MM.1S (cell line): Measurements from ENCODE around the gene ORAI3.

Source experiments
- CTCF ChIP-seq: fragments of 300-600 bp; sonication (generic); IDR thresholded peaks from 2 replicates; pipeline ENCODE4 v1.5.1; 2016; ENCODE audit warnings: antibody characterized with exemption, low read length, mixed read lengths
- EZH2 ChIP-seq: fragments of 300-600 bp; sonication (generic); optimal IDR thresholded peaks from 2 replicates; pipeline ENCODE3; 2017; ENCODE audit warnings: low read depth, mild to moderate bottlenecking, antibody characterized with exemption, low read length, mixed read lengths

- TF ChIP-seq CTCF (no peak), EZH2 (no peak)
These were observed 2.0 kb upstream of the ORAI3 start for GRCh38 chr16:30946671-30947540.
